Vagina (tissue), 2 donors: ENCODE results near the gene TRIM74.
"Not testable (repeated sequence)": the region's sequence is repeated elsewhere in the genome, so short reads cannot be mapped to it uniquely, and the experiment has no call there.

Experiments
- CTCF ChIP-seq, 3 experiments: fragments of 450-650 bp in 2 of 3; fragments of 200-600 bp in 1 of 3; sonication (generic) in 1 of 3; IDR thresholded peaks; one replicate each; pipeline ENCODE4 v1.5.1; 2017 to 2019; ENCODE audit warnings: antibody characterized with exemption in 3 of 3, mild to moderate bottlenecking in 2 of 3, moderate library complexity in 2 of 3
- POLR2A ChIP-seq, 2 donors: fragments of 450-650 bp; IDR thresholded peaks; one replicate each; pipeline ENCODE4 v1.6.1; 2017; ENCODE audit warnings: antibody characterized with exemption in 2 of 2, mild to moderate bottlenecking in 2 of 2, moderate library complexity in 2 of 2
- POLR2AphosphoS5 ChIP-seq, 2 donors: sonication (generic); formaldehyde crosslinking; IDR thresholded peaks; one replicate each; pipeline ENCODE4 v1.9.0; 2017; ENCODE audit warnings: antibody characterized with exemption in 2 of 2, mild to moderate bottlenecking in 2 of 2, low read depth in 1 of 2; ENCODE audit not compliant: insufficient read depth in 1 of 2

GRCh38 chr7:72965186-72965975, 3.9 kb downstream of the TRIM74 start:
- not testable (repeated sequence) for TF ChIP-seq POLR2AphosphoS5 (IDR thresholded peaks at IDR 0.05; ENCODE audit: insufficient read depth in 1 of 2, low read depth in 1 of 2); CTCF (IDR thresholded peaks at IDR 0.05); POLR2A (IDR thresholded peaks at IDR 0.05)
